NK-92 treated with Interleukin-12 subunit alpha and Interleukin-12 subunit beta, amount 100 ng/mL, for 24 hours (cell line): ENCODE data around the gene ZNF664.
A peak's percentile ranks its signal among the peaks of the same experiment; 100 is the strongest.

Experiments used
- DNase-seq: peaks from one replicate; lab custom pipeline; 2025; lab: John Stamatoyannopoulos, UW

The ZNF664 gene

GRCh38 chr12:124009781-124010180 is 36.8 kb downstream of the ZNF664 start:
- no peak for DNase-seq

GRCh38 chr12:124010687-124011086 is 37.7 kb downstream of the ZNF664 start:
- DNase-seq: no peak

- no peak for DNase-seq
Measured at GRCh38 chr12:124011435-124012115, 38.6 kb downstream of the ZNF664 start.

GRCh38 chr12:124013073-124013472 is 40.1 kb downstream of the ZNF664 start:
- DNase-seq: no peak

GRCh38 chr12:124015494-124016461 is 42.8 kb downstream of the ZNF664 start:
- no peak for DNase-seq

- DNase-seq: no peak
Measured at GRCh38 chr12:124017064-124017463, 44.0 kb downstream of the ZNF664 start.

GRCh38 chr12:124018539-124018938 is 45.5 kb downstream of the ZNF664 start:
- DNase-seq: no peak

- DNase-seq: no peak
Measured at GRCh38 chr12:124019115-124019514, 46.1 kb downstream of the ZNF664 start.

- no peak for DNase-seq
Measured at GRCh38 chr12:124020514-124020949, 47.5 kb downstream of the ZNF664 start.

- DNase-seq: no peak
Measured at GRCh38 chr12:124021007-124021406, 48.0 kb downstream of the ZNF664 start.

GRCh38 chr12:124022161-124022560 is 49.1 kb downstream of the ZNF664 start:
- no peak for DNase-seq

- no peak for DNase-seq
Measured at GRCh38 chr12:124024263-124024678, 51.3 kb downstream of the ZNF664 start.

GRCh38 chr12:124024776-124025175 is 51.8 kb downstream of the ZNF664 start:
- DNase-seq: no peak

- DNase-seq: no peak
Measured at GRCh38 chr12:124025661-124026060, 52.6 kb downstream of the ZNF664 start.

- no peak for DNase-seq
Measured at GRCh38 chr12:124026755-124027745, 54.0 kb downstream of the ZNF664 start.

GRCh38 chr12:124027753-124028554 is 54.9 kb downstream of the ZNF664 start:
- no peak for DNase-seq

- no peak for DNase-seq
Measured at GRCh38 chr12:124028555-124028925, 55.5 kb downstream of the ZNF664 start.

- DNase-seq: no peak
Measured at GRCh38 chr12:124030008-124030407, 57.0 kb downstream of the ZNF664 start.

GRCh38 chr12:124030510-124030909 is 57.5 kb downstream of the ZNF664 start:
- DNase-seq: no peak

- DNase-seq: no peak
Measured at GRCh38 chr12:124031058-124031457, 58.0 kb downstream of the ZNF664 start.

- DNase-seq: peak; percentile 5
Measured at GRCh38 chr12:124032265-124032886, 59.4 kb downstream of the ZNF664 start.
